GM23338 (cell line): ENCODE measurements around the gene KAZN.

ENCODE experiments used
- CREB1 ChIP-seq: fragments of 250-450 bp; sonication (Bioruptor Pico); IDR thresholded peaks from 2 replicates; pipeline ENCODE4 v1.5.0; 2020; ENCODE audit warnings: low read depth, mild to moderate bottlenecking, moderate library complexity
- EZH2 ChIP-seq: fragments of 200-600 bp; sonication (generic); IDR thresholded peaks from one replicate; pipeline ENCODE4 v1.8.0; 2017; ENCODE audit warnings: antibody characterized with exemption, mild to moderate bottlenecking, low read depth; ENCODE audit not compliant: unreplicated experiment
- EZH2phosphoT487 ChIP-seq: fragments of 200-600 bp; sonication (generic); IDR thresholded peaks from one replicate; pipeline ENCODE4 v1.8.1; 2018; ENCODE audit warnings: antibody characterized with exemption; ENCODE audit not compliant: unreplicated experiment
- JUNB ChIP-seq: IDR thresholded peaks from one replicate; pipeline ENCODE4 v1.6.1; 2016; ENCODE audit warnings: antibody characterized with exemption; ENCODE audit not compliant: unreplicated experiment
- NANOG ChIP-seq: IDR thresholded peaks from 2 replicates; pipeline ENCODE4 v1.6.1; 2016; ENCODE audit warnings: antibody characterized with exemption, borderline replicate concordance
- POLR2AphosphoS5 ChIP-seq: IDR thresholded peaks from 2 replicates; pipeline ENCODE4 v1.6.1; 2016; ENCODE audit warnings: antibody characterized with exemption, low read depth
- ZNF114 ChIP-seq: fragments of 250-450 bp; sonication (Bioruptor Pico); IDR thresholded peaks from 2 replicates; pipeline ENCODE4 v1.5.0; 2020; ENCODE audit warnings: mild to moderate bottlenecking, moderate library complexity
- TF ChIP-seq, protein P1 (sequence below), 2 experiments: fragments of 200-600 bp in 1 of 2; sonication (generic) in 1 of 2; conservative IDR thresholded peaks; 2 replicates each; pipeline versions ENCODE4 v1.5.1 to v1.6.1; 2016 to 2017; ENCODE audit warnings: antibody characterized with exemption in 2 of 2, low read depth in 2 of 2, mild to moderate bottlenecking in 2 of 2, moderate library complexity in 1 of 2
- TF ChIP-seq, protein P2 (sequence below): IDR thresholded peaks from one replicate; pipeline ENCODE4 v1.6.1; 2018; ENCODE audit warnings: antibody characterized with exemption; ENCODE audit not compliant: unreplicated experiment

DNA sequence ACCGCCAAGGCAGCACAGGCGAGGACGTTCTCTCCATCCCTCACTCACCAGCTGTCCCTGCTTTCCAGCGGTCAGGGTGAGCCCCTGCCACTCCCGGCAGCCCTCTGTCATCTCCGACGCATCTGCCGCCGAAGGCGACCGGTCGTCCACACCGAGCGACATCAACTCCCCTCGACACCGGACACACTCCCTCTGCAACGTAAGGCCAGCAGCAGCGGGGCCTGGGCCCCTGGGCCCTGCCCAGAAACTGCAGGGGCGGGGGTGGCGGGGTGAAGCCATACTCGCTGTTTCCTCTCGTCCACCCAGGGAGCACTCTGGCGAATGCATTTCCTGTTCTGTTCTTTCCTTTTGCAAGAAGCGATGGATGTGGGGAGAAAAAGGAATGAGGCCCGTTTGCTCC is 461.6 kb downstream of the KAZN start:
- TF ChIP-seq EZH2phosphoT487 (no peak), POLR2AphosphoS5 (no peak), EZH2 (no peak), NANOG (no peak), JUNB (no peak), ZNF114 (CRISPR knock-in tag) (no peak), CREB1 (CRISPR knock-in tag) (no peak)
- TF ChIP-seq, protein P1, sequence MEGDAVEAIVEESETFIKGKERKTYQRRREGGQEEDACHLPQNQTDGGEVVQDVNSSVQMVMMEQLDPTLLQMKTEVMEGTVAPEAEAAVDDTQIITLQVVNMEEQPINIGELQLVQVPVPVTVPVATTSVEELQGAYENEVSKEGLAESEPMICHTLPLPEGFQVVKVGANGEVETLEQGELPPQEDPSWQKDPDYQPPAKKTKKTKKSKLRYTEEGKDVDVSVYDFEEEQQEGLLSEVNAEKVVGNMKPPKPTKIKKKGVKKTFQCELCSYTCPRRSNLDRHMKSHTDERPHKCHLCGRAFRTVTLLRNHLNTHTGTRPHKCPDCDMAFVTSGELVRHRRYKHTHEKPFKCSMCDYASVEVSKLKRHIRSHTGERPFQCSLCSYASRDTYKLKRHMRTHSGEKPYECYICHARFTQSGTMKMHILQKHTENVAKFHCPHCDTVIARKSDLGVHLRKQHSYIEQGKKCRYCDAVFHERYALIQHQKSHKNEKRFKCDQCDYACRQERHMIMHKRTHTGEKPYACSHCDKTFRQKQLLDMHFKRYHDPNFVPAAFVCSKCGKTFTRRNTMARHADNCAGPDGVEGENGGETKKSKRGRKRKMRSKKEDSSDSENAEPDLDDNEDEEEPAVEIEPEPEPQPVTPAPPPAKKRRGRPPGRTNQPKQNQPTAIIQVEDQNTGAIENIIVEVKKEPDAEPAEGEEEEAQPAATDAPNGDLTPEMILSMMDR (conservative IDR thresholded peaks at IDR 0.05; ENCODE audit: low read depth in 2 of 2) = no peak
- TF ChIP-seq, protein P2, sequence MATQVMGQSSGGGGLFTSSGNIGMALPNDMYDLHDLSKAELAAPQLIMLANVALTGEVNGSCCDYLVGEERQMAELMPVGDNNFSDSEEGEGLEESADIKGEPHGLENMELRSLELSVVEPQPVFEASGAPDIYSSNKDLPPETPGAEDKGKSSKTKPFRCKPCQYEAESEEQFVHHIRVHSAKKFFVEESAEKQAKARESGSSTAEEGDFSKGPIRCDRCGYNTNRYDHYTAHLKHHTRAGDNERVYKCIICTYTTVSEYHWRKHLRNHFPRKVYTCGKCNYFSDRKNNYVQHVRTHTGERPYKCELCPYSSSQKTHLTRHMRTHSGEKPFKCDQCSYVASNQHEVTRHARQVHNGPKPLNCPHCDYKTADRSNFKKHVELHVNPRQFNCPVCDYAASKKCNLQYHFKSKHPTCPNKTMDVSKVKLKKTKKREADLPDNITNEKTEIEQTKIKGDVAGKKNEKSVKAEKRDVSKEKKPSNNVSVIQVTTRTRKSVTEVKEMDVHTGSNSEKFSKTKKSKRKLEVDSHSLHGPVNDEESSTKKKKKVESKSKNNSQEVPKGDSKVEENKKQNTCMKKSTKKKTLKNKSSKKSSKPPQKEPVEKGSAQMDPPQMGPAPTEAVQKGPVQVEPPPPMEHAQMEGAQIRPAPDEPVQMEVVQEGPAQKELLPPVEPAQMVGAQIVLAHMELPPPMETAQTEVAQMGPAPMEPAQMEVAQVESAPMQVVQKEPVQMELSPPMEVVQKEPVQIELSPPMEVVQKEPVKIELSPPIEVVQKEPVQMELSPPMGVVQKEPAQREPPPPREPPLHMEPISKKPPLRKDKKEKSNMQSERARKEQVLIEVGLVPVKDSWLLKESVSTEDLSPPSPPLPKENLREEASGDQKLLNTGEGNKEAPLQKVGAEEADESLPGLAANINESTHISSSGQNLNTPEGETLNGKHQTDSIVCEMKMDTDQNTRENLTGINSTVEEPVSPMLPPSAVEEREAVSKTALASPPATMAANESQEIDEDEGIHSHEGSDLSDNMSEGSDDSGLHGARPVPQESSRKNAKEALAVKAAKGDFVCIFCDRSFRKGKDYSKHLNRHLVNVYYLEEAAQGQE = no peak
